Liver (tissue), 9 donors: ENCODE data around the gene GRIA1. TPM values are rescaled to one million over a fixed set of nuclear protein-coding genes. Genes with fewer than 3 reads are reported as not detected.

Source experiments
- DNase-seq: peaks from one replicate; pipeline ENCODE4 v3.0.0-alpha.2; 2017; ENCODE audit warnings: low spot score
- H3K27ac ChIP-seq, 2 donors: one replicate each; pipeline ENCODE4 v1.7.0; 2013; ENCODE audit warnings: inconsistent platforms in 2 of 2, low read length in 2 of 2, control low read depth in 1 of 2, low read depth in 1 of 2, mild to moderate bottlenecking in 1 of 2
- H3K27me3 ChIP-seq, 4 donors: one replicate each; pipeline versions ENCODE4 v1.6.1 to v1.7.0; 2013; ENCODE audit warnings: low read length in 3 of 4, inconsistent platforms in 1 of 4, mild to moderate bottlenecking in 1 of 4, moderate library complexity in 1 of 4; ENCODE audit not compliant: control insufficient read depth in 4 of 4, insufficient read depth in 4 of 4
- H3K36me3 ChIP-seq, 4 donors: one replicate each; pipeline versions ENCODE4 v1.6.1 to v1.7.0; 2013; ENCODE audit warnings: low read length in 3 of 4, mild to moderate bottlenecking in 3 of 4, low read depth in 1 of 4, moderate library complexity in 1 of 4; ENCODE audit not compliant: control insufficient read depth in 4 of 4, insufficient read depth in 3 of 4
- H3K4me1 ChIP-seq, 4 donors: one replicate each; pipeline versions ENCODE4 v1.6.1 to v1.7.0; 2013; ENCODE audit warnings: low read length in 3 of 4, mild to moderate bottlenecking in 3 of 4, moderate library complexity in 1 of 4; ENCODE audit not compliant: control insufficient read depth in 4 of 4, insufficient read depth in 4 of 4
- H3K4me3 ChIP-seq, 3 donors: one replicate each; pipeline versions ENCODE4 v1.6.1 to v1.7.0; 2013; ENCODE audit warnings: low read length in 3 of 3, control low read depth in 1 of 3, low read depth in 1 of 3, mild to moderate bottlenecking in 1 of 3
- H3K9ac ChIP-seq, 2 donors: one replicate each; pipeline ENCODE4 v1.7.0; 2013; ENCODE audit warnings: low read length in 2 of 2, mild to moderate bottlenecking in 2 of 2, moderate library complexity in 2 of 2, control low read depth in 1 of 2, low read depth in 1 of 2
- H3K9me3 ChIP-seq, 4 donors: one replicate each; pipeline versions ENCODE4 v1.6.1 to v1.7.0; 2013; ENCODE audit warnings: low read length in 3 of 4; ENCODE audit not compliant: control insufficient read depth in 4 of 4
- ATF3 ChIP-seq: IDR thresholded peaks from 2 replicates; pipeline ENCODE4 v1.6.1; 2016; ENCODE audit warnings: antibody characterized with exemption
- CTCF ChIP-seq: fragments of 150-350 bp; IDR thresholded peaks from 2 replicates; pipeline ENCODE4 v1.5.1; 2017; ENCODE audit warnings: improper control_type of control experiment, low read depth, low read length; ENCODE audit not compliant: missing input control
- FOXA1 ChIP-seq: IDR thresholded peaks from 2 replicates; pipeline ENCODE4 v1.6.1; 2016; ENCODE audit warnings: antibody characterized with exemption
- FOXA2 ChIP-seq: IDR thresholded peaks from 2 replicates; pipeline ENCODE4 v1.6.1; 2016; ENCODE audit warnings: antibody characterized with exemption
- GABPA ChIP-seq, 2 donors: IDR thresholded peaks in 1 of 2; conservative IDR thresholded peaks in 1 of 2; 2 replicates each; pipeline ENCODE4 v1.6.1; 2016; ENCODE audit warnings: antibody characterized with exemption in 2 of 2, mild to moderate bottlenecking in 1 of 2, moderate library complexity in 1 of 2
- HNF4A ChIP-seq, 2 donors: conservative IDR thresholded peaks; 2 replicates each; pipeline ENCODE4 v1.6.1; 2016; ENCODE audit warnings: antibody characterized with exemption in 2 of 2, mild to moderate bottlenecking in 2 of 2
- MAX ChIP-seq: IDR thresholded peaks from 2 replicates; pipeline ENCODE4 v1.6.1; 2016; ENCODE audit warnings: antibody characterized with exemption
- RAD21 ChIP-seq, 2 donors: IDR thresholded peaks; 2 replicates each; pipeline ENCODE4 v1.6.1; 2016; ENCODE audit warnings: antibody characterized with exemption in 2 of 2, mild to moderate bottlenecking in 2 of 2
- REST ChIP-seq: IDR thresholded peaks from 2 replicates; pipeline ENCODE4 v1.6.1; 2016; ENCODE audit warnings: antibody characterized with exemption, mild to moderate bottlenecking
- RXRA ChIP-seq, 2 donors: IDR thresholded peaks; 2 replicates each; pipeline ENCODE4 v1.6.1; 2017 to 2018; ENCODE audit warnings: antibody characterized with exemption in 2 of 2, mild to moderate bottlenecking in 1 of 2
- SP1 ChIP-seq: IDR thresholded peaks from 2 replicates; pipeline ENCODE4 v1.6.1; 2018; ENCODE audit warnings: antibody characterized with exemption, mild to moderate bottlenecking
- TAF1 ChIP-seq: conservative IDR thresholded peaks from 2 replicates; pipeline ENCODE4 v1.6.1; 2016; ENCODE audit warnings: antibody characterized with exemption, mild to moderate bottlenecking
- YY1 ChIP-seq: IDR thresholded peaks from 2 replicates; pipeline ENCODE4 v1.6.1; 2016; ENCODE audit warnings: antibody characterized with exemption, mild to moderate bottlenecking
- ZBTB33 ChIP-seq: IDR thresholded peaks from 2 replicates; pipeline ENCODE4 v1.6.1; 2016; ENCODE audit warnings: antibody characterized with exemption
- WGBS: extraction: QIAGEN DNeasy Blood & Tissue Kit; methylation state at CpG from one replicate; pipeline ENCODE4 v1.1.7; 2013; 5-methylcytosine and 5-hydroxymethylcytosine counted together
- polyA plus RNA-seq, 2 donors: library from polyadenylated mRNA; stranded (reverse) in 1 of 2; unstranded in 1 of 2; fragments of 200-250 nt in 1 of 2; fragments of >200 nt in 1 of 2; fragmentation: Nextera tagmentation in 1 of 2; extraction: Ambion mirVana in 1 of 2; gene quantifications; one replicate each; pipeline versions ENCODE4 v1.2.1 to v1.2.3, GENCODE V29; 2013 to 2015
- total RNA-seq, 2 donors: library from RNA; depleted of rRNA; stranded (reverse); fragments of >200 nt; gene quantifications; one replicate each; pipeline ENCODE4 v1.2.3, GENCODE V29; 2014
- donor health status: healthy.
- donor health status: healthy.
- donor health status: healthy.
- donor health status: healthy.
- donor health status: healthy.

Gene GRIA1
- total and polyA plus RNA-seq, 4 donors: 0.08 TPM; not detected in 3

GRCh38 chr5:153537207-153537606, 46.7 kb downstream of the GRIA1 start (continued):
- TF ChIP-seq REST (no peak), RXRA (IDR thresholded peaks at IDR 0.05) (no peak), GABPA (IDR thresholded peaks at IDR 0.05 in 1 of 2, conservative IDR thresholded peaks at IDR 0.05 in 1 of 2) (no peak), CTCF (no peak), FOXA2 (no peak)

- TF ChIP-seq TAF1 (no peak), HNF4A (conservative IDR thresholded peaks at IDR 0.05) (no peak), FOXA1 (no peak), REST (no peak), ATF3 (no peak), GABPA (IDR thresholded peaks at IDR 0.05 in 1 of 2, conservative IDR thresholded peaks at IDR 0.05 in 1 of 2) (no peak), SP1 (no peak)
- 68% methylated on average over 4 of the region's 4 CpGs for WGBS
- no peak for DNase-seq
Measured at GRCh38 chr5:153539983-153540382, 49.5 kb downstream of the GRIA1 start.

GRCh38 chr5:153542536-153542935, 52.1 kb downstream of the GRIA1 start:
- no peak overlapping the region for H3K27ac ChIP-seq
- no peaks in the 10 kb centered on the region for H3K4me1 ChIP-seq
- H3K9ac ChIP-seq: no peak overlapping the region
- no peak for DNase-seq
- 84% methylated on average over 1 of the region's 1 CpG for WGBS
- H3K4me3 ChIP-seq: no peak overlapping the region
- H3K27me3 ChIP-seq: no peaks in the 10 kb centered on the region
- H3K36me3 ChIP-seq: no peaks in the 10 kb centered on the region
- H3K9me3 ChIP-seq: no peaks in the 10 kb centered on the region
- TF ChIP-seq TAF1 (no peak), ATF3 (no peak), YY1 (no peak), ZBTB33 (no peak), FOXA2 (no peak), MAX (no peak), RAD21 (IDR thresholded peaks at IDR 0.05) (no peak)

More at GRCh38 chr5:153539983-153540382, 49.5 kb downstream of the GRIA1 start:
- Histone ChIP-seq H3K4me3 (no peak overlapping the region), H3K36me3 (no peaks in the 10 kb centered on the region), H3K27ac (no peak overlapping the region), H3K4me1 (no peaks in the 10 kb centered on the region), H3K9ac (no peak overlapping the region), H3K9me3 (no peaks in the 10 kb centered on the region), H3K27me3 (no peaks in the 10 kb centered on the region)
